IMR-90 (cell line): ENCODE measurements around the gene HMG20B. TPM values are rescaled to one million over a fixed set of nuclear protein-coding genes. Genes with fewer than 3 reads are reported as not detected.

Experiments
- ATAC-seq: fragments of 200-7000 bp; cut with Tn5 transposase; 2 replicates; pipeline ENCODE4 v1.9.1; 2020; ENCODE audit warnings: low read depth, mild to moderate bottlenecking, moderate library complexity
- BruUV-seq: library from RNA; stranded (reverse); fragments of 400-500 nt; replicated peaks from 2 replicates; lab custom pipeline; 2021; lab: Mats Ljungman, UMichigan
- CTCF ChIA-PET: fragments of 300-600 bp; formaldehyde crosslinking; extraction: SDS; loops from one replicate; lab custom pipeline; 2021; ENCODE audit warnings: antibody characterized with exemption; lab: Yijun Ruan, JAX
- POLR2A ChIA-PET: fragments of 300-600 bp; sonication (Branson Sonifier 250); formaldehyde crosslinking; loops from one replicate; lab custom pipeline; 2022; ENCODE audit warnings: antibody characterized with exemption; ENCODE audit not compliant: unreplicated experiment; lab: Charles Lee
- DNase-seq: peaks from one replicate; pipeline ENCODE4 v3.0.0; 2013
- H2AFZ ChIP-seq: replicated peaks from 2 replicates; pipeline ENCODE3; 2013; ENCODE audit warnings: low read length, mild to moderate bottlenecking; ENCODE audit not compliant: poor library complexity
- H2AK5ac ChIP-seq: 2 replicates; pipeline ENCODE4 v1.6.1; 2013; ENCODE audit warnings: low read depth, low read length, inconsistent platforms
- H2AK9ac ChIP-seq: replicated peaks from 2 replicates; pipeline ENCODE3; 2013; ENCODE audit warnings: mild to moderate bottlenecking, low read depth, low read length, moderate library complexity; ENCODE audit not compliant: poor library complexity
- H2BK120ac ChIP-seq: 2 replicates; pipeline ENCODE4 v1.6.1; 2013; ENCODE audit warnings: low read depth, low read length, inconsistent platforms
- H2BK15ac ChIP-seq: 3 replicates; pipeline ENCODE4 v1.6.1; 2013; ENCODE audit warnings: low read depth, low read length, inconsistent platforms
- H2BK20ac ChIP-seq: 2 replicates; pipeline ENCODE4 v1.6.1; 2013; ENCODE audit warnings: low read depth, mild to moderate bottlenecking, inconsistent platforms, low read length, moderate library complexity
- H2BK5ac ChIP-seq: 2 replicates; pipeline ENCODE4 v1.6.1; 2013; ENCODE audit warnings: mild to moderate bottlenecking, low read depth, low read length, inconsistent platforms; ENCODE audit not compliant: poor library complexity, severe bottlenecking
- H3K14ac ChIP-seq: replicated peaks from 2 replicates; pipeline ENCODE4 v1.6.1; 2013; ENCODE audit warnings: low read depth, low read length, inconsistent platforms
- H3K18ac ChIP-seq: 2 replicates; pipeline ENCODE4 v1.6.1; 2013; ENCODE audit warnings: low read depth, low read length, control low read depth
- H3K23ac ChIP-seq: 2 replicates; pipeline ENCODE4 v1.6.1; 2013; ENCODE audit warnings: low read depth, low read length, inconsistent platforms
- H3K27ac ChIP-seq: 2 replicates; pipeline ENCODE4 v1.5.1; 2013; ENCODE audit warnings: mild to moderate bottlenecking, control low read depth, low read length; ENCODE audit not compliant: insufficient read depth
- H3K27me3 ChIP-seq: 2 replicates; pipeline ENCODE4 v1.6.1; 2013; ENCODE audit warnings: low read length; ENCODE audit not compliant: control insufficient read depth, insufficient read depth
- H3K36me3 ChIP-seq: 2 replicates; pipeline ENCODE4 v1.6.1; 2013; ENCODE audit warnings: low read length, mixed read lengths; ENCODE audit not compliant: control insufficient read depth, insufficient read depth
- H3K4ac ChIP-seq: 2 replicates; pipeline ENCODE4 v1.6.1; 2013; ENCODE audit warnings: low read depth, low read length, inconsistent platforms
- H3K4me1 ChIP-seq: 2 replicates; pipeline ENCODE4 v1.6.1; 2013; ENCODE audit warnings: low read length, mixed read lengths; ENCODE audit not compliant: control insufficient read depth, insufficient read depth
- H3K4me2 ChIP-seq: 2 replicates; pipeline ENCODE4 v1.6.1; 2013; ENCODE audit warnings: low read depth, mild to moderate bottlenecking, control low read depth, low read length, moderate library complexity
- H3K4me3 ChIP-seq: 2 replicates; pipeline ENCODE4 v1.5.1; 2013; ENCODE audit warnings: low read depth, mild to moderate bottlenecking, control low read depth, low read length, moderate library complexity; ENCODE audit not compliant: insufficient read depth
- H3K56ac ChIP-seq: 2 replicates; pipeline ENCODE4 v1.6.1; 2013; ENCODE audit warnings: low read length, inconsistent platforms; ENCODE audit not compliant: insufficient read depth; ENCODE audit errors: extremely low read depth
- H3K79me1 ChIP-seq, 2 experiments: 2 replicates each; pipeline ENCODE4 v1.6.1; 2013; ENCODE audit warnings: low read length in 2 of 2, inconsistent platforms in 1 of 2, low read depth in 1 of 2
- H3K9ac ChIP-seq: 2 replicates; pipeline ENCODE4 v1.6.1; 2013; ENCODE audit warnings: low read depth, low read length, control low read depth
- H3K9me1 ChIP-seq: 2 replicates; pipeline ENCODE4 v1.6.1; 2013; ENCODE audit warnings: low read length, inconsistent platforms; ENCODE audit not compliant: insufficient read depth
- H3K9me3 ChIP-seq: 2 replicates; pipeline ENCODE4 v1.6.1; 2013; ENCODE audit warnings: low read length; ENCODE audit not compliant: control insufficient read depth, insufficient read depth
- H4K20me1 ChIP-seq: 2 replicates; pipeline ENCODE4 v1.6.1; 2013; ENCODE audit warnings: low read length, inconsistent platforms; ENCODE audit not compliant: insufficient read depth
- H4K5ac ChIP-seq: 2 replicates; pipeline ENCODE4 v1.6.1; 2013; ENCODE audit warnings: mild to moderate bottlenecking, low read depth, low read length, control low read depth
- H4K8ac ChIP-seq, 2 experiments: 2 replicates each; pipeline ENCODE4 v1.6.1; 2013; ENCODE audit warnings: low read depth in 2 of 2, low read length in 2 of 2, control low read depth in 1 of 2, inconsistent platforms in 1 of 2
- H4K91ac ChIP-seq: 2 replicates; pipeline ENCODE4 v1.6.1; 2013; ENCODE audit warnings: low read depth, low read length, inconsistent platforms; ENCODE audit not compliant: insufficient read depth
- FOS ChIP-seq: fragments of 150-350 bp; IDR thresholded peaks from 2 replicates; pipeline ENCODE4 v1.6.1; 2016; ENCODE audit warnings: low read depth, low read length
- MXI1 ChIP-seq: IDR thresholded peaks from 2 replicates; pipeline ENCODE4 v1.6.1; 2012; ENCODE audit warnings: low read depth, mild to moderate bottlenecking, low read length, moderate library complexity, borderline replicate concordance
- RAD21 ChIP-seq: IDR thresholded peaks from 2 replicates; pipeline ENCODE4 v1.6.1; 2012; ENCODE audit warnings: low read length, improper control_type of control experiment
- WGBS, 2 experiments: methylation state at CpG; one replicate each; pipeline versions ENCODE4 v1.1.5 to v1.1.7; 2013; ENCODE audit warnings: missing lambda C conversion rate in 2 of 2; ENCODE audit not compliant: insufficient read length in 1 of 2; ENCODE audit errors: extremely low coverage in 2 of 2; 5-methylcytosine and 5-hydroxymethylcytosine counted together
- dilution Hi-C: fragments of 300-500 bp; cut with HindIII; formaldehyde crosslinking; loops from one replicate; pipeline ENCODE4 v1.14.3; 2018; ENCODE audit warnings: low sequenced_read_pairs; ENCODE audit not compliant: unreplicated experiment
- in situ Hi-C: fragments of 300-500 bp; cut with MboI; formaldehyde crosslinking; loops from 3 replicates; pipeline ENCODE4 v1.14.3; 2019; ENCODE audit warnings: low sequenced_read_pairs, inconsistent platforms, mixed read lengths
- intact Hi-C: fragments of 100-400 bp; cut with micrococcal nuclease; formaldehyde crosslinking; loops from 2 replicates; pipeline ENCODE4 v1.10.0; 2022
- polyA plus RNA-seq, 3 experiments: library from polyadenylated mRNA; depleted of rRNA; stranded (reverse); fragments of >200 nt; gene quantifications; 2 replicates each; pipeline ENCODE4 v1.2.3, GENCODE V29; 2012; ENCODE audit warnings: low replicate concordance in 1 of 3
- total RNA-seq: library from RNA; depleted of rRNA; stranded (reverse); fragments of >200 nt; gene quantifications from 2 replicates; pipeline ENCODE4 v1.2.3, GENCODE V29; 2012
- TF ChIP-seq, protein P1 (sequence below): fragments of 150-350 bp; IDR thresholded peaks from 2 replicates; pipeline ENCODE4 v1.6.1; 2016; ENCODE audit warnings: low read depth, mild to moderate bottlenecking, low read length, moderate library complexity, borderline replicate concordance

HMG20B gene
- total and polyA plus RNA-seq, 2 of the 4 experiments (the other 2 are of a cell fraction) = 57.5 to 63.8 TPM

DNA sequence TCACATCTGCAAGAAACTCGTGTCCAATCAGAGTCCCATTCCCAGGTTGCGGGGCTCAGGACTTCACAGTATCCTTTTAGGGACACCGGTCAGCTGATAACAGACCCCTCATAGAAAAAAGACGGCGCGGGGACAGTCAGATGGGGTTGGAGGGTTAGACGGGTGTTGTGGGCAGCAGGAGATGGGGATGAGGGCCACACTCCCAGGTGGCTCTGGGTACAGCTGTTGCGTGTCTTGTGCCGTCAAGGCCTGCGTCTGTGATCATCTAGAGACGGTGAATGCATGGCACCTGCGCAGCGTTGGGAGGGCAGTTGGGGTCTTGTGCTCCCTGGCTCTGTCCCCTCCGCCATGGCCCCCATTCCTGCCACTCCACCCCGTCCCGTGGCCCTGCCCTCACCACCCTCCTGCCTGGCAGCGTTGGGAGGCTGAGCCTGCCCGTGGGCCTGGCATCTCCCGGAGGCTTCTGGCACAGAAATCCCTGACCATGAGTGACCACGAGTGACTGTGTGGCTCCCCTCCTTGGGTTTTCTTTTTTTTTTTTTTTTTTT lies 47.8 kb upstream of the HMG20B start:
- peaks cover 57% of the 10 kb centered on the region for H4K20me1 ChIP-seq

More for the DNA sequence above, 47.8 kb upstream of the HMG20B start:
- ChIA-PET CTCF (interaction anchor here (0.6 kb wide), 1 partner anchor 250 kb away, joined by 3 read pairs; no protein-coding TSS in a partner anchor), POLR2A (no interaction called here)
- no peak for ATAC-seq
- H2BK15ac ChIP-seq = no peak overlapping the region
- no peak overlapping the region for H4K91ac ChIP-seq
- H2BK20ac ChIP-seq = no peak overlapping the region
- H3K18ac ChIP-seq = no peak overlapping the region
- no peak for DNase-seq
- dilution Hi-C loops (no loop called here), intact Hi-C loops (no loop called here), in situ Hi-C loops (no loop called here)
- no peak overlapping the region for H3K23ac ChIP-seq
- peaks cover 25 to 67% of the 10 kb centered on the region in 2 experiments for H3K79me1 ChIP-seq
- H3K9me1 ChIP-seq = peaks cover 12% of the 10 kb centered on the region; the same call in 1 of the 2 replicates
- H3K9ac ChIP-seq = no peak overlapping the region
- BruUV-seq = no TSS peak
- no peak overlapping the region for H4K5ac ChIP-seq
- H3K9me3 ChIP-seq = no peaks in the 10 kb centered on the region
- H3K4ac ChIP-seq = no peak overlapping the region
- no peak overlapping the region for H3K4me3 ChIP-seq
- H3K14ac ChIP-seq = no peak overlapping the region
- H2BK120ac ChIP-seq = no peak overlapping the region
- H3K4me2 ChIP-seq = no peak overlapping the region
- no peak overlapping the region for H4K8ac ChIP-seq
- WGBS, 2 experiments = 92% methylated on average over 8 of the region's 20 CpGs; no CpG with 5 or more reads in 1 of the 2 experiments
- TF ChIP-seq FOS = no peak
- TF ChIP-seq, protein P1, sequence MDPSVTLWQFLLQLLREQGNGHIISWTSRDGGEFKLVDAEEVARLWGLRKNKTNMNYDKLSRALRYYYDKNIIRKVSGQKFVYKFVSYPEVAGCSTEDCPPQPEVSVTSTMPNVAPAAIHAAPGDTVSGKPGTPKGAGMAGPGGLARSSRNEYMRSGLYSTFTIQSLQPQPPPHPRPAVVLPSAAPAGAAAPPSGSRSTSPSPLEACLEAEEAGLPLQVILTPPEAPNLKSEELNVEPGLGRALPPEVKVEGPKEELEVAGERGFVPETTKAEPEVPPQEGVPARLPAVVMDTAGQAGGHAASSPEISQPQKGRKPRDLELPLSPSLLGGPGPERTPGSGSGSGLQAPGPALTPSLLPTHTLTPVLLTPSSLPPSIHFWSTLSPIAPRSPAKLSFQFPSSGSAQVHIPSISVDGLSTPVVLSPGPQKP = no peak
- TF ChIP-seq RAD21 = no peak
- no peak for TF ChIP-seq MXI1
- no peak overlapping the region for H2AK5ac ChIP-seq
- H3K4me1 ChIP-seq = no peaks in the 10 kb centered on the region
- no peak overlapping the region for H2AK9ac ChIP-seq
- no peaks in the 10 kb centered on the region for H3K27me3 ChIP-seq
- peaks cover 50% of the 10 kb centered on the region for H3K36me3 ChIP-seq
- H3K56ac ChIP-seq = no peak overlapping the region
- H2AFZ ChIP-seq = no peak overlapping the region
- H3K27ac ChIP-seq = no peak overlapping the region
- H2BK5ac ChIP-seq = no peak overlapping the region
